HepG2 (cell line): ENCODE data around the gene MXRA7. TPM values are rescaled to one million over a fixed set of nuclear protein-coding genes. Genes with fewer than 3 reads are reported as not detected.

Experiments used
- CEBPZ ChIP-seq: IDR thresholded peaks from 2 replicates; pipeline ENCODE4 v1.6.1; 2012; ENCODE audit warnings: low read length, improper control_type of control experiment
- KIAA2018 ChIP-seq: sonication (generic); formaldehyde crosslinking; IDR thresholded peaks from 2 replicates; pipeline ENCODE4 v1.5.0; 2020; ENCODE audit warnings: mild to moderate bottlenecking, missing genetic modification reagents, borderline replicate concordance
- XBP1 ChIP-seq: sonication (generic); formaldehyde crosslinking; IDR thresholded peaks from 2 replicates; pipeline ENCODE4 v1.5.0; 2020; ENCODE audit warnings: missing genetic modification reagents
- ZFY ChIP-seq: sonication (generic); formaldehyde crosslinking; IDR thresholded peaks from 2 replicates; pipeline ENCODE4 v1.4.0; 2020; ENCODE audit warnings: missing genetic modification reagents
- polyA plus RNA-seq, 8 experiments: library from polyadenylated mRNA; depleted of rRNA in 3 of 8; stranded (reverse) in 7 of 8; unstranded in 1 of 8; fragments of >200 nt; fragmentation: Illumina TruSeq in 4 of 8; extraction: Trizol in 4 of 8; gene quantifications; 2 replicates each; pipeline versions ENCODE4 v1.2.1 to v1.2.3, GENCODE V29; 2011 to 2016; ENCODE audit warnings: low read depth in 4 of 8, missing spikeins in 1 of 8, mixed read lengths in 1 of 8; ENCODE audit not compliant: insufficient read depth in 1 of 8
- total RNA-seq, 5 experiments: library from RNA; depleted of rRNA; stranded (reverse); fragments of >200 nt; fragmentation: Illumina TruSeq; extraction: Trizol; gene quantifications; 2 replicates each; pipeline ENCODE4 v1.2.3, GENCODE V29; 2016; ENCODE audit warnings: low read depth in 1 of 5

Gene MXRA7
- total and polyA plus RNA-seq, 2 of the 13 experiments (the other 11 are each of a cell fraction or from before 2014, with no cell fraction given), result 44.8 to 112 TPM

- TF ChIP-seq KIAA2018 (no peak), ZFY (CRISPR knock-in tag) (peak; percentile 99), XBP1 (CRISPR knock-in tag) (peak; percentile 88; the same call in 1 of the 2 replicates), CEBPZ (no peak)
These were observed 26.4 kb upstream of the MXRA7 start, which contains the start of gene SRSF2 (continued) for GRCh38 chr17:76737082-76737675.
